ENCODE results near the gene MARCHF11.

GRCh38 chr5:16017720-16018119 lies 161.9 kb downstream of the MARCHF11 start:
- TF ChIP-seq CTCF (IDR thresholded peaks at IDR 0.05) (no peak), POLR2A (IDR thresholded peaks at IDR 0.05) (no peak), EP300 (IDR thresholded peaks at IDR 0.05) (no peak)
